DND-41 (cell line): Measurements from ENCODE around the gene HPS1.

Experiments
- CTCF ChIP-seq: IDR thresholded peaks from 2 replicates; pipeline ENCODE4 v1.5.1; 2012; ENCODE audit warnings: borderline replicate concordance, low read length, moderate library complexity, mild to moderate bottlenecking; ENCODE audit not compliant: poor library complexity, severe bottlenecking; ENCODE audit errors: extremely low read depth
- EZH2 ChIP-seq: IDR thresholded peaks from 3 replicates; pipeline ENCODE4 v1.6.1; 2012; ENCODE audit warnings: borderline replicate concordance, low read depth, mild to moderate bottlenecking, moderate library complexity, low read length, inconsistent platforms; ENCODE audit not compliant: severe bottlenecking

DNA sequence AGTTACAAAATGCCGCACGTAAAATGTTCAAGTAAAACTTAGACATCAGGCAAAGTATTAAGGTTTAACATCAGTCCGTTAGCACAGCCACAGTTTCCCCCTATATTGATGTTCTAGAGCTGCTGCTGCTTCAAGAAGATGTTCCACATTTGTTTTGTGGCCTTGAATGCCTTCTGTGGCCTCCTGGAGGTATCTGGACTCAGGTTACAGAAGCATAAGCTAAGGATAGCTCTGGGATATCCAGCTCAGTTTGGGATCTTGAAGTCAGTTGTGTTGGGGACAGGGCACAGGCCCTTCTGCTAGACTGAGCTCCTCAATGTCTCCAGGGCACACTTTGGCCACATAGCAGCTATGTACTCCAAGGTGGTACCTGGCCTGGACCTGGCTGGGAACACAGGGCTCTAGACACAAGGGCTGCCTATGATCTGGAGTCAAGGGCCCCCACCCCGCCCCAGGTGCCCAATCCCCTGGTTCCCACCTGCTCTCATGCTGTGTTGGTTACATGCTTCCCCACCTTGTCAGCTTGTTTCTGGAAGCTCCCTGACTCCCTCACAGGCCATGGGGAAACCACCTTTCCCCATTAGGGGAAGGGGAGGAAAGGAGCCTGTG lies 36.5 kb downstream of the HPS1 start:
- TF ChIP-seq CTCF (no peak), EZH2 (no peak)
